ENCODE data around the gene PGLYRP4.

Gene PGLYRP4

DNA sequence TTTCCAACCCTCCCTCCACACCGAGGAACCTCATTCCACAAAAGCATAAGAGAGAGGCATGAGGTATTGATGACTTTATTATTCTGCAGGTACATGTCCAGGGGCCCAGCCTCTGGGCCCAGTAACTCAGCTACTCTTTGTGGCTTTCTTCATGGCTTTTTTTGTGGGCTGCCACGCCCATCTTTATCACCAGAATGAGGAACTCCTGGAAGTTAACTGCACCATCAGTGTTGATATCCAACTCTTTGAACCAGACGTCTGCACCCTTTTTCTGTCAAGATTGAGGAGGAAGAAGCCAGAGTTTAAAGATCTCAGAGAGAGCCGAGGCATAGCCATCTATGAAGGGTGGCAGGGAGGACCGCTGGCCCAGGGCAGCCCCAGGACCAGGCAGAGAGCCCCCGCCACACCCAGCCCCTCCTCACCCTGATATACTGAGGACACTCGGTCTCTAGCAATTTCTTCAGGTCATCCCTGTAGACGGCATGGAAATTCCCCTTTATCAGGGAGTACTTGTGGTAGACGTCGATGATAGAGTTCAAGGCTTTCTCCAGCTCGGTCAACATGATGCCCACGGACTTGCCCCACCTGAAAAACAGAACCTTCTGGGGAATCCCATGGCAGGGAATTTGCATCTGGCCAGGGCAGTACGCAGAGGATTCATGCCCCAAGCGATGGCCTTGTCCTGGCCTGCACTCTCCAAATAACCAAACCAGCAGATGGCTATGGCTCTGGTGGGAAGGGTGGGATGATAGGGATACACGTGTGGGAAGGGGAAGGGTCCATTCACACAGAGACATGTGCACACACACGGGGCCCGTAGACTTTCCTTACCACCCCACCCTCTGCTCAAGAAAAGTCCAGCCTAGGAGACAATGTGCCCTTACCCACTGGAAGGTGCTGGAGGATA lies 41.6 kb upstream of the PGLYRP4 start:
- Histone ChIP-seq H3K27me3 (ENCODE audit: low read depth) (no peaks in the 10 kb centered on the region), H3K36me3 (replicated peaks) (no peaks in the 10 kb centered on the region), H3K4me3 (no peak overlapping the region), H3K9me3 (no peaks in the 10 kb centered on the region), H3K4me1 (no peaks in the 10 kb centered on the region)
- no peak for DNase-seq (ENCODE audit: low spot score in 2 of 2)
- in situ Hi-C loops (cut with MboI; ENCODE audit: low sequenced_read_pairs), result no loop called here

DNA sequence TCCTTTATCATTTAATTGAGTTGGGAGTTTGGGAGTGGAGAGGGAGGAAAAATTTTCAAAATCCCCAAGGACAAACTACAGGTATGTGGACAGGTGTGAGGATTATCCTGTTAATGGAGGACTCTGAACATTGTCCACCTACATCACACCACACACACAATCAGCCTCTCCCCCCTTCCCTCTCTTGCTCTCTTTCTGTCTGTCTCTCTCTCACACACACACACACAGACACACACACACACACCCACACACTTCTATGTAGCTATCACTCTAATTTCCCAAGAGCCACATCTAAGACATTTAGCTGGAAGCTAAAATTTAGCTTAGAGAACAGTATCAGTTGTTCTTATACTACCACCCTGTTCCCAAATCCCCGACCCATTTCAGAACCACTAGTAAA lies 40.8 kb upstream of the PGLYRP4 start:
- H3K4me3 ChIP-seq, result no peak overlapping the region
- DNase-seq (ENCODE audit: low spot score in 2 of 2), result no peak
- H3K9me3 ChIP-seq, result no peaks in the 10 kb centered on the region
- H3K4me1 ChIP-seq, result no peaks in the 10 kb centered on the region
- no peaks in the 10 kb centered on the region for H3K36me3 ChIP-seq (replicated peaks)
- no peaks in the 10 kb centered on the region for H3K27me3 ChIP-seq (ENCODE audit: low read depth)
- in situ Hi-C loops (cut with MboI; ENCODE audit: low sequenced_read_pairs), result no loop called here

DNA sequence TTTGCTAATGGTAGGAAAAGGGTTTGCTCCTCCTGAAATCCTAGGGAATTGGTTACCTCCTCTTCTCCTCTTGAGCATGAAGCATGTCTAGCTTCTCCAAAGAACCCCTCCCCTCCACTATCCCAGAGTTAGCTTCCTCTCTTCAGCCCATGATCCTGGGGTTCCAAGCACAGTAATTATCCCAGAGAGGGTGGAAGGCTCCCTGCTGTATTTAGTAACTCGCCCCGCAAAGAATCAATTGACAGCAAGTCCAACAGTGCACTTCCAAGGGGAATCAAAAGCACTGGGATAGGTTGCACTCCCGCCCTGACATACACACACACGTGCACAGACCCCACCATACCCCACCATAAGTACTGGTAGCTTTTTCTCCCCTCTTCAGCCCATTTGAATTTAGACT lies 39.1 kb upstream of the PGLYRP4 start:
- in situ Hi-C loops (cut with MboI; ENCODE audit: low sequenced_read_pairs), result no loop called here
- H3K4me3 ChIP-seq, result no peak overlapping the region

DNA sequence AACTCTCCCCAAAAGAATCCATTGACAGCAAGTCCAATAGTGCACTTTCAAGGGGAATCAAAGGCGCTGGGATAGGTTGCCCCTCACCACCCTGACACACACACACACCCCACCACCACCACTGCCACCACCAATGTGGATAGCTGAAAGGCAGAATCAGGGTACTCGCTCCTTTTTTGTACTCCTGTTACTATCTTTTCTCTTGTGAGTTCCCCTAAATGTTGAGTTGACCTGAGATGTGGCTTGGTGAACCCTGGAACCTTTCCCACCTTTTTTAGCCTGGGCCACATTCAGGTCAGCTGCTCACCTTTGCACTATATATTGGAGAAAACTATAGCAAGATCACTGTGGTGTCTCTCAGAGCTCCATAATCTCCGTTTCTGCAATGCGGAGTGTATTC lies 38.4 kb upstream of the PGLYRP4 start:
- Histone ChIP-seq H3K4me1 (no peaks in the 10 kb centered on the region), H3K36me3 (replicated peaks) (no peaks in the 10 kb centered on the region), H3K4me3 (no peak overlapping the region), H3K27me3 (ENCODE audit: low read depth) (no peaks in the 10 kb centered on the region), H3K9me3 (no peaks in the 10 kb centered on the region)
- in situ Hi-C loops (cut with MboI; ENCODE audit: low sequenced_read_pairs), result no loop called here
- no peak for DNase-seq (ENCODE audit: low spot score in 2 of 2)

More for the DNA sequence above, 39.1 kb upstream of the PGLYRP4 start:
- no peaks in the 10 kb centered on the region for H3K27me3 ChIP-seq (ENCODE audit: low read depth)
- no peaks in the 10 kb centered on the region for H3K36me3 ChIP-seq (replicated peaks)
- H3K9me3 ChIP-seq, result no peaks in the 10 kb centered on the region
- H3K4me1 ChIP-seq, result no peaks in the 10 kb centered on the region
- DNase-seq (ENCODE audit: low spot score in 2 of 2), result no peak

DNA sequence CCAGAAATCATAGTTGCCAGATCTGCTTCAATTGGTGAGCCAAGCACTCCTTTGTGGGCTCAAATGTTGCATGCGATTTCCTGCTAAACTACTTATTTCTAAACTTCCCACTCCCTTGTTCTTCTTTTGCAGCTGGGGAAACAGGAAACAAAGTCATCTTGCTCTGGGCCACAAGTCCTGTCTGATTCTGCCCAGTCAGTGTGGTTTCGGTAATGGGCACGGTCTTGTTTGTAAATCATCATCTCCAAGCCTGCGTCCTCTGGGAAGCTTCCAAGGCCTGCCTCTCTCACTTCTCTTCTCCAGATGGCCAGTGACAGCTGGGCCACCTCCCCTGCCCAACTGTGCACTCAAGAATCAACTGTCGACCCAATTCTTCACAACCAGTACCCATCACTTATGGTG lies 37.9 kb upstream of the PGLYRP4 start:
- H3K36me3 ChIP-seq (replicated peaks), result no peaks in the 10 kb centered on the region
- H3K4me1 ChIP-seq, result no peaks in the 10 kb centered on the region

DNA sequence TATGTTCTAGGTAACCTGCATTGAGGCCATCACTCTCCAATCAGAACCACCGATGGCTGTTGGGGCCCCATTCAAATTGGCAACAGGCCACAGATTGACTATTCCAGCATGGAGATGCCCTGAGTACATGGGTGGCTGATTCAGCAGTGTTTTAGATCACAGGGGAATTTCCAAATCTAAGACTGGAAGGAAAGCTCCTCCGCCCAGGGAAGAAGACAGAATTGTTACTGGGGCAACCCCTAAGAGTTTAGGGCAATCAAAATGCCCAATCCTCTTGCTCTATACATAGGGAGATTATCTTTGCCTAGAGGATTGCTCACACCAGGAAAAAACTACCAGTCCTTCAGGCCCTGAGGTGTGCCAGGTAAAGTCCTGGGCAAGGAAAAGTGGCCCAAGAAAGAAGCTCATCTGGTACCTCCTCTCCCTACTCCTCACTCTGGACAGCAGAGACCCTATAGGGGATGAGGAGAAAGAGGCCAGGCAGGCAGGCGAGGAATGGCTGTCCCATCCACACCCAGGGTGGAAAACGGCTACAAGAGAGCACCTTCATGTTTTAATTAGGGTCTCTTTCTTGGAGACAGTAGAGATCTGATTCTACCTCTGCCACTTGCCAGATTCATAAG lies 36.4 kb upstream of the PGLYRP4 start:
- Histone ChIP-seq H3K36me3 (replicated peaks) (no peaks in the 10 kb centered on the region), H3K9me3 (no peaks in the 10 kb centered on the region), H3K4me1 (no peaks in the 10 kb centered on the region), H3K4me3 (no peak overlapping the region), H3K27me3 (ENCODE audit: low read depth) (no peaks in the 10 kb centered on the region)
- DNase-seq (ENCODE audit: low spot score in 2 of 2), result no peak
- in situ Hi-C loops (cut with MboI; ENCODE audit: low sequenced_read_pairs), result no loop called here

More for the DNA sequence above, 37.9 kb upstream of the PGLYRP4 start:
- no peaks in the 10 kb centered on the region for H3K9me3 ChIP-seq
- no peak for DNase-seq (ENCODE audit: low spot score in 2 of 2)
- no peak overlapping the region for H3K4me3 ChIP-seq
- no peaks in the 10 kb centered on the region for H3K27me3 ChIP-seq (ENCODE audit: low read depth)
- in situ Hi-C loops (cut with MboI; ENCODE audit: low sequenced_read_pairs), result no loop called here

DNA sequence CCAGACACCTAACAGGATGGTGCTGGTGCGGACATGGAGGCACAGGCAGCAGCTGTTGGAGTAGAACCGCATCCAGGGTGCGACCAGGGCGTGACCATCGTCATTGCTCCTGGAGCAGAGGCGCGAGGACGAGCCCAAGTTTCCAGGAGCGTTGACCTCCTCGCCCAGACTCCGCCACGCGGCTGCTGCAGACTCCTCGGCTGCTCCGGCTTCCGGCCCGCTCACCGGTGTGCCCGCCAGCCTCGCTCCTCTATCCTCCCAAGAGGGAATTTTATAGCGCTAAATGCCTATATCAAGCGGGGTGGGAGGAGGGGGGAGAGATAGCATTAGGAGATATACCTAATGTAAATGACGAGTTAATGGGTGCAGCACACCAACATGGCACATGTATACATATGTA lies 32.1 kb upstream of the PGLYRP4 start:
- no peaks in the 10 kb centered on the region for H3K4me1 ChIP-seq
- no peak overlapping the region for H3K4me3 ChIP-seq
- H3K36me3 ChIP-seq (replicated peaks), result no peaks in the 10 kb centered on the region
- in situ Hi-C loops (cut with MboI; ENCODE audit: low sequenced_read_pairs), result no loop called here
- H3K9me3 ChIP-seq, result no peaks in the 10 kb centered on the region
- DNase-seq (ENCODE audit: low spot score in 2 of 2), result no peak
- peaks cover 7% of the 10 kb centered on the region; the same call in 1 of the 2 replicates for H3K27me3 ChIP-seq (ENCODE audit: low read depth)

DNA sequence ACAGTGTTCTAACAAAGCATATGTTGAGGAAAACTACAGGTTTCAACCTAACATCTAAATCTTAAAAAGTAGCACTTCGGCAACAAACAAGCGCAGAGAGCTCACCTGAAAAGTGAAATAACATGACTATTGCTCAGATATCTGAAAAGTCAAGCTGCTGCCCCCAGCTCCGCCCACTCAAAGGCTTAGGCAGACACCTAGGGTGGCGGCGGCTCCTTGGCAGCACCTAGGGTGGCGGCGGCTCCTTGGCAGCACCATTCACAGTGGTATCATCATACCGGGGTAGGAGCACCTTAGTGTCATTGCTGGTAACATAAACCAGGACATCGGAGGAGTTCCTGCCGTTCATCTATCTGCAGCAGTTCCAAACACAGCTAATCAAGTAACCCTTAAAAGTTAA lies 30.9 kb upstream of the PGLYRP4 start:
- DNase-seq (ENCODE audit: low spot score in 2 of 2), result no peak
- H3K36me3 ChIP-seq (replicated peaks), result no peaks in the 10 kb centered on the region
- H3K9me3 ChIP-seq, result no peaks in the 10 kb centered on the region
- H3K4me1 ChIP-seq, result no peaks in the 10 kb centered on the region
- H3K4me3 ChIP-seq, result no peak overlapping the region
- peaks cover 7% of the 10 kb centered on the region; the same call in 1 of the 2 replicates for H3K27me3 ChIP-seq (ENCODE audit: low read depth)
- in situ Hi-C loops (cut with MboI; ENCODE audit: low sequenced_read_pairs), result no loop called here

DNA sequence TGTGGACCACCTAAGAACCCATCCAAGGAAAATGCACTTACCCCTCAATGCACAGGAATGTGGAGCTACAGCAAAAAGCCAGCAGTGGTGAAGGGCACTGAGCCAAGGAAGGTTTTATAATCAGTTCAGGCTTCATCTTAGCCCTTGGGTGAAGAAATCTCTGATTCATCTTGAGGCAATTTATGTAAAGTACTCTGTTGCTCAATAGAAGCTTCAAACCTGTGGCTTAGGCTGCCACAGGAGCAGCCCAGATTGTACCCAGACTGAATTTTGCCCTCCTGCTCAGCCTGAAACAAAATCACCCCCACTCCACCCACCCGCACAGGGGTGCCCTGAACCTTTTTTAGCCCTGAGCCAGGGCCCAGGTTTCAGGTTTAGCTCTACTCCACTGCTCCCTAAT lies 26.9 kb upstream of the PGLYRP4 start, which contains the start of gene S100A12:
Gene S100A12 (minus strand): TSS at position 111 of the 400 bp plus-strand sequence. CDS start 1,029 bp downstream, outside the sequence.
- DNase-seq (ENCODE audit: low spot score in 2 of 2), result no peak
- Histone ChIP-seq H3K4me1 (no peaks in the 10 kb centered on the region), H3K4me3 (no peak within 1 kb of the TSS), H3K36me3 (replicated peaks) (no peaks in the 10 kb centered on the region), H3K9me3 (no peaks in the 10 kb centered on the region), H3K27me3 (ENCODE audit: low read depth) (peaks cover 7% of the 10 kb centered on the region; the same call in 1 of the 2 replicates)
- in situ Hi-C loops (cut with MboI; ENCODE audit: low sequenced_read_pairs), result no loop called here

DNA sequence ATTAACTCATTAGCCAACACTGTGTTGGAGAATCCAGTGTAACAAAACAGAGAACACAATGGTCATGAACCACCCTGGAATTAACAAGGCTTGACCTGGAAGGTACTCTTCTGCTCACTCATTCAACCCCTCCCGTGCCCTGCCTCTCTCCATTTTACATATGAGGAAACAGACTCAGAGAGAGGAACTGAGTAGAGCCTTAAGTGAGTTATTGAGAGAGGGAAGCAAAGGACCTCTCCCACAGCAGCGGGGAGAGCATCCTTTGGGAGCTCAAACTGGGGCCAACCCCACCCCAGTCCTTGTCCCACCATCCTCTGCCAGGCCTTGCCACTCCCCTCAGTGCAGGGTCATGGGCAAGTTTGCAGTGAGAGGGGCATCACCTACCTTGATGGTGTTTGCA lies 25.4 kb upstream of the PGLYRP4 start:
- no peaks in the 10 kb centered on the region for H3K4me1 ChIP-seq
- no peak for DNase-seq (ENCODE audit: low spot score in 2 of 2)
- peaks cover 7% of the 10 kb centered on the region; the same call in 1 of the 2 replicates for H3K27me3 ChIP-seq (ENCODE audit: low read depth)
- H3K9me3 ChIP-seq, result no peaks in the 10 kb centered on the region
- no peaks in the 10 kb centered on the region for H3K36me3 ChIP-seq (replicated peaks)
- H3K4me3 ChIP-seq, result no peak overlapping the region
- in situ Hi-C loops (cut with MboI; ENCODE audit: low sequenced_read_pairs), result loop anchor here (25.0 kb wide), 1 partner anchor 388 kb away; no protein-coding TSS in a partner anchor

DNA sequence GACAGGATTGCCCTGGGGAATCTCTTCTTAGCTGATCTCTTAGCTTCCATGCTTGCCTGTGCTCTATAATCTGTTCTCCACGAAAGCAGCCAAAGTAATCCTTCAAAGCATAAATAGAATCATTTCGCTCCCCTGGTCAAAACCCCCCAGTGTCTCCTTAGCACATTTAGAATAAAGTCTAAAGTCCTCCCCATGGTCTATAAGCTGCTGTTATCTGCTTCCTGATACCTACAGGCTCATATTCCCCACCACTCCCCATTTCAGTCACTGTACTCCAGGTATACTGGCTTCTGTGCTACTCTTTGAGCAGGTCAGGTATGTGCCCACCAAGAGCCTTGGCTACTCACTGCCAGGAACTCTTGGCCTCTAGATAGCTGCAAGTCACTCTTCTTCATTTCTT lies 23.9 kb upstream of the PGLYRP4 start:
- H3K4me1 ChIP-seq, result no peaks in the 10 kb centered on the region
- H3K9me3 ChIP-seq, result no peaks in the 10 kb centered on the region
- peaks cover 7% of the 10 kb centered on the region; the same call in 1 of the 2 replicates for H3K27me3 ChIP-seq (ENCODE audit: low read depth)
- no peaks in the 10 kb centered on the region for H3K36me3 ChIP-seq (replicated peaks)
- no peak for DNase-seq (ENCODE audit: low spot score in 2 of 2)
- no peak overlapping the region for H3K4me3 ChIP-seq
- in situ Hi-C loops (cut with MboI; ENCODE audit: low sequenced_read_pairs), result loop anchor here (25.0 kb wide), 1 partner anchor 390 kb away; no protein-coding TSS in a partner anchor

DNA sequence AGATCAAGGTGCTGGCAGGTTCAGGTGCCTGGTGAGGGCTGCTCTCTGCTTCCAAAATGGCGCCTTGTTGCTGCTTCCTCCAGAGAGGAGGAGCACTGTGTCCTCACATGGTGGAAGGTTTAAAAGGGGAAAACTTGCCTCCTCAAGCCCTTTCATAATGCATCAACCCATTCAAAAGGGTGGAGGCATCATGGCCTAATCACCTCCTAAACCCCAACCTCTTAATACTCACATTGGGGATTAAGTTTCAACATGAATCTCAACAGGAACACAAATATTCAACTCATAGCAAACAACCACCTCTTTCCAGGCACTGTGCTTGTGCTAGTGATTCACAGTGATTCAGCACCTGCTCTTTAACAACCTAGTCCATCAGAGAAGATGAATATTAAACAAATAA lies 22.6 kb upstream of the PGLYRP4 start:
- Histone ChIP-seq H3K36me3 (replicated peaks) (no peaks in the 10 kb centered on the region), H3K4me3 (no peak overlapping the region), H3K4me1 (no peaks in the 10 kb centered on the region), H3K27me3 (ENCODE audit: low read depth) (0 out of 2 replicates have a peak, but pooled peaks cover 3% of the 10 kb centered on the region), H3K9me3 (no peaks in the 10 kb centered on the region)
- no peak for DNase-seq (ENCODE audit: low spot score in 2 of 2)
- in situ Hi-C loops (cut with MboI; ENCODE audit: low sequenced_read_pairs), result loop anchor here (25.0 kb wide), 1 partner anchor 391 kb away; no protein-coding TSS in a partner anchor

DNA sequence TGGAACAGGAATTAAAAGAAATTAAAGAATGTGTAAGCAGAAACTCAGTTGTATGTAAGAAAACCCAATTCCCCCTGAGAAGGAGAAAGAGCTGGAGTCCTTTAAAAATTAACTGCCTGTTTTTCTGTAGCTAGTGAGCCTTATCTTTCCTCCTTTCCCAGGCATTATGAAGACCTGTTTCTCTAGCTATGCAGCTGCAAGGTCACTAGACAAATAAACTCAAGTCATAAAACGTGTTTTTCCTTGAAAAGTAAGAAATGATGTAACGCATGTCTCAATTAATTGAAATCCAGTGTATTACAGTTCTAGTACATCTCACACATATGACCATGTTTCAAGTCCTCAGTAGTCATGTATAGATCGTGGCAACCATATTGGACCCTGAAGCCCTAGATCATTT lies 21.5 kb upstream of the PGLYRP4 start:
- no peaks in the 10 kb centered on the region for H3K36me3 ChIP-seq (replicated peaks)
- no peaks in the 10 kb centered on the region for H3K4me1 ChIP-seq
- in situ Hi-C loops (cut with MboI; ENCODE audit: low sequenced_read_pairs), result loop anchor here (25.0 kb wide), 1 partner anchor 392 kb away; no protein-coding TSS in a partner anchor
- H3K27me3 ChIP-seq (ENCODE audit: low read depth), result no peaks in the 10 kb centered on the region
- DNase-seq (ENCODE audit: low spot score in 2 of 2), result no peak
- H3K4me3 ChIP-seq, result no peak overlapping the region
- no peaks in the 10 kb centered on the region for H3K9me3 ChIP-seq

DNA sequence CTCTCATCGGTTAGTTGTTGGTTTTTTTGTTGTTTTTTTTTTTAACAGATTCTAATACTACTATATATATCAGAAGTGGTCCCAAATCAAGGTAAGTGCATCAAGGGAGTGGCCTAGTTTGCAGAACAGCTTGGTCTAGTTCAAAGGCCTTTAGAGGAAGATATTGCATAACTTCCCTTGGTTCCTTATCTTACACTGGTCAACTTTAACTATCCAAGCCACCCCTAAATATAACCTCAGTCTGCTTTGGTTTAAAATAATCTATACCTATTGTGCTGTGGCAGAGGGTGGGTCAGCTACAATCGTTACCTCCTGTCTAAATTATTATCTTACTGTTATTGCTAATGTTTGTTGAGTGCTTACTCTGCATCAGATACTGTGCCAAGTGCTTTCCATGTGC lies 19.9 kb upstream of the PGLYRP4 start:
- Histone ChIP-seq H3K36me3 (replicated peaks) (no peaks in the 10 kb centered on the region), H3K4me3 (no peak overlapping the region), H3K27me3 (ENCODE audit: low read depth) (no peaks in the 10 kb centered on the region), H3K4me1 (no peaks in the 10 kb centered on the region), H3K9me3 (no peaks in the 10 kb centered on the region)
- DNase-seq (ENCODE audit: low spot score in 2 of 2), result no peak
- in situ Hi-C loops (cut with MboI; ENCODE audit: low sequenced_read_pairs), result loop anchor here (25.0 kb wide), 1 partner anchor 394 kb away; no protein-coding TSS in a partner anchor
